Measurements from ENCODE around the gene GPR15.

DNA sequence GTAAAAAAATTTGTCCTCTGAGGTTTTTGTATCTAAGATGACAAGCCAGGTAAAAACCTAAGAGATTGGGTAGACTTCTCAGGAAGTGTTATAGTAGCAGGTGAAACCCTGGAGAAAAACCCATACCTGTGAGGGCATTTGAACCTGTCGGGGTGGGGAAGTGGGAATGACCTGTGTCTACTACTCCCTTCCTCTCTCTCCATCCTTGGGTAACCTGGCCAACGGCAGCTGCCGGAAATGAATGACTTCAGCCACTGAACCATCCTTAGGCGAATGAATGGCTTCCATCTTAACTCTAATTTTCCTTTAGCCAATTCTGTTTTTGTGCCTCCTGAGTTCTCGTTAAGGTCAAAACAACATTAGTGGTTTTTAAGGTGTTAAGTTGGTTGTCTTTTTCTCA lies 16.8 kb downstream of the GPR15 start:
- TF ChIP-seq POLR2A (IDR thresholded peaks at IDR 0.05): no peak
- TF ChIP-seq, protein P1, sequence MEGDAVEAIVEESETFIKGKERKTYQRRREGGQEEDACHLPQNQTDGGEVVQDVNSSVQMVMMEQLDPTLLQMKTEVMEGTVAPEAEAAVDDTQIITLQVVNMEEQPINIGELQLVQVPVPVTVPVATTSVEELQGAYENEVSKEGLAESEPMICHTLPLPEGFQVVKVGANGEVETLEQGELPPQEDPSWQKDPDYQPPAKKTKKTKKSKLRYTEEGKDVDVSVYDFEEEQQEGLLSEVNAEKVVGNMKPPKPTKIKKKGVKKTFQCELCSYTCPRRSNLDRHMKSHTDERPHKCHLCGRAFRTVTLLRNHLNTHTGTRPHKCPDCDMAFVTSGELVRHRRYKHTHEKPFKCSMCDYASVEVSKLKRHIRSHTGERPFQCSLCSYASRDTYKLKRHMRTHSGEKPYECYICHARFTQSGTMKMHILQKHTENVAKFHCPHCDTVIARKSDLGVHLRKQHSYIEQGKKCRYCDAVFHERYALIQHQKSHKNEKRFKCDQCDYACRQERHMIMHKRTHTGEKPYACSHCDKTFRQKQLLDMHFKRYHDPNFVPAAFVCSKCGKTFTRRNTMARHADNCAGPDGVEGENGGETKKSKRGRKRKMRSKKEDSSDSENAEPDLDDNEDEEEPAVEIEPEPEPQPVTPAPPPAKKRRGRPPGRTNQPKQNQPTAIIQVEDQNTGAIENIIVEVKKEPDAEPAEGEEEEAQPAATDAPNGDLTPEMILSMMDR (IDR thresholded peaks at IDR 0.05): no peak
